HepG2 (cell line): Measurements from ENCODE around the gene GJB1. TPM values are rescaled to one million over a fixed set of nuclear protein-coding genes. Genes with fewer than 3 reads are reported as not detected.

Source experiments
- ATAC-seq: fragments of 200-7000 bp; cut with Tn5 transposase; 3 replicates; pipeline ENCODE4 v1.9.1; 2020; ENCODE audit warnings: mild to moderate bottlenecking, moderate library complexity
- BruUV-seq: library from RNA; stranded (reverse); fragments of 400-500 nt; replicated peaks from 2 replicates; lab custom pipeline; 2021; lab: Mats Ljungman, UMichigan
- CTCF ChIA-PET: fragments of 300-600 bp; formaldehyde crosslinking; extraction: SDS; loops from one replicate; lab custom pipeline; 2021; ENCODE audit warnings: low total read pairs, inconsistent platforms, low intra/inter-chr PET ratio; lab: Yijun Ruan, JAX
- POLR2A ChIA-PET: fragments of 350-600 bp; sonication (Branson Sonifier 250); formaldehyde crosslinking; loops from one replicate; lab custom pipeline; 2020; ENCODE audit warnings: antibody characterized with exemption, inconsistent platforms; lab: Yijun Ruan, JAX
- DNase-seq: peaks from one replicate; pipeline ENCODE4 v3.0.0-alpha.2; 2015; ENCODE audit warnings: low spot score
- FAIRE-seq: peaks from 3 replicates; lab custom pipeline; 2011; peaks lifted over from hg19 to GRCh38; lab: Jason Lieb, UNC
- H2AFZ ChIP-seq: one replicate; pipeline ENCODE4 v1.6.1; 2011; ENCODE audit warnings: low read length, inconsistent platforms
- H3K27ac ChIP-seq: fragments of 300-600 bp; 3 replicates; pipeline ENCODE4 v1.8.0; 2011; ENCODE audit warnings: mixed run types, mild to moderate bottlenecking, mixed read lengths, low read length, inconsistent platforms; ENCODE audit not compliant: insufficient read depth; ENCODE audit errors: extremely low read length
- H3K27me3 ChIP-seq, 2 experiments: fragments of 200-600 bp in 1 of 2; 2 replicates in 1 of 2; 3 replicates in 1 of 2; pipeline versions ENCODE4 v1.6.0 to v1.8.0; 2011; ENCODE audit warnings: low read length in 2 of 2, mild to moderate bottlenecking in 2 of 2, moderate library complexity in 2 of 2, inconsistent platforms in 1 of 2; ENCODE audit not compliant: insufficient read depth in 2 of 2, control insufficient read depth in 1 of 2
- H3K36me3 ChIP-seq, 2 experiments: fragments of 200-600 bp in 1 of 2; replicated peaks in 1 of 2; 2 replicates in 1 of 2; 3 replicates in 1 of 2; pipeline versions ENCODE4 v1.5.1 to v1.8.0; 2011; ENCODE audit warnings: low read length in 2 of 2, inconsistent platforms in 1 of 2; ENCODE audit not compliant: insufficient read depth in 2 of 2, control insufficient read depth in 1 of 2
- H3K4me1 ChIP-seq: 2 replicates; pipeline ENCODE4 v1.5.1; 2012; ENCODE audit warnings: low read length, inconsistent platforms; ENCODE audit not compliant: insufficient read depth
- H3K4me2 ChIP-seq: 2 replicates; pipeline ENCODE4 v1.6.0; 2011; ENCODE audit warnings: low read depth, low read length, inconsistent platforms
- H3K4me3 ChIP-seq, 3 experiments: fragments of 200-600 bp in 1 of 3; sonication (generic), shearing (Covaris generic) in 1 of 3; replicated peaks in 1 of 3; 2 replicates each; pipeline ENCODE4 v1.5.1; 2011 to 2016; ENCODE audit warnings: low read length in 3 of 3, inconsistent platforms in 2 of 3, low read depth in 2 of 3, mild to moderate bottlenecking in 2 of 3, control low read depth in 1 of 3, mixed read lengths in 1 of 3; ENCODE audit not compliant: insufficient read depth in 1 of 3
- H3K79me2 ChIP-seq: one replicate; pipeline ENCODE4 v1.6.1; 2011; ENCODE audit warnings: low read length, inconsistent platforms; ENCODE audit not compliant: insufficient read depth
- H3K9ac ChIP-seq: 2 replicates; pipeline ENCODE4 v1.6.0; 2011; ENCODE audit warnings: mild to moderate bottlenecking, low read depth, low read length, inconsistent platforms; ENCODE audit not compliant: insufficient read depth
- H3K9me3 ChIP-seq: 2 replicates; pipeline ENCODE4 v1.5.1; 2012; ENCODE audit warnings: mild to moderate bottlenecking, low read length
- H4K20me1 ChIP-seq: 2 replicates; pipeline ENCODE4 v1.6.0; 2011; ENCODE audit warnings: inconsistent platforms, mild to moderate bottlenecking, low read length, moderate library complexity; ENCODE audit not compliant: insufficient read depth
- BRCA1 ChIP-seq: sonication (generic); formaldehyde crosslinking; IDR thresholded peaks from 2 replicates; pipeline ENCODE4 v1.4.0; 2020; ENCODE audit warnings: missing genetic modification reagents
- GRHL1 ChIP-seq: sonication (generic); formaldehyde crosslinking; conservative IDR thresholded peaks from 2 replicates; pipeline ENCODE4 v1.8.0; 2022; ENCODE audit warnings: missing genetic modification reagents
- RBM39 ChIP-seq: fragments of 200-400 bp; formaldehyde crosslinking; IDR thresholded peaks from one replicate; pipeline ENCODE4 v1.6.1; 2018; ENCODE audit warnings: antibody characterized with exemption, mild to moderate bottlenecking, low read depth, low read length; ENCODE audit not compliant: poor library complexity, severe bottlenecking
- SRSF1 ChIP-seq: fragments of 200-400 bp; formaldehyde crosslinking; optimal IDR thresholded peaks from 2 replicates; pipeline ENCODE3; 2017; ENCODE audit warnings: mild to moderate bottlenecking, low read depth, low read length, moderate library complexity
- TBL1XR1 ChIP-seq: fragments of 150-350 bp; IDR thresholded peaks from 2 replicates; pipeline ENCODE4 v1.6.1; 2014; ENCODE audit warnings: borderline replicate concordance, low read length; ENCODE audit not compliant: partially characterized antibody
- ZC3H13 ChIP-seq: sonication (generic); formaldehyde crosslinking; IDR thresholded peaks from 2 replicates; pipeline ENCODE4 v1.8.1; 2023; ENCODE audit warnings: mild to moderate bottlenecking, missing genetic modification reagents, moderate library complexity
- ZSCAN30 ChIP-seq: sonication (generic); formaldehyde crosslinking; IDR thresholded peaks from 2 replicates; pipeline ENCODE4 v1.5.0; 2020; ENCODE audit warnings: mild to moderate bottlenecking, missing genetic modification reagents
- WGBS: methylation state at CpG from one replicate; pipeline ENCODE4 v1.1.6; 2017; ENCODE audit warnings: low lambda C conversion rate; 5-methylcytosine and 5-hydroxymethylcytosine counted together
- in situ Hi-C: cut with HindIII; loops from 2 replicates; pipeline ENCODE4 v1.10.0; 2017; ENCODE audit warnings: low pct_unique_long_range_greater_than_20kb; ENCODE audit not compliant: extremely low pct_ligation_motif_present
- intact Hi-C: fragments of 100-400 bp; cut with micrococcal nuclease; formaldehyde crosslinking; loops from one replicate; pipeline ENCODE4 v1.10.0; 2022; ENCODE audit not compliant: unreplicated experiment
- polyA plus RNA-seq, 8 experiments: library from polyadenylated mRNA; depleted of rRNA in 3 of 8; stranded (reverse) in 7 of 8; unstranded in 1 of 8; fragments of >200 nt; fragmentation: Illumina TruSeq in 4 of 8; extraction: Trizol in 4 of 8; gene quantifications; 2 replicates each; pipeline versions ENCODE4 v1.2.1 to v1.2.3, GENCODE V29; 2011 to 2016; ENCODE audit warnings: low read depth in 4 of 8, missing spikeins in 1 of 8, mixed read lengths in 1 of 8; ENCODE audit not compliant: insufficient read depth in 1 of 8
- total RNA-seq, 5 experiments: library from RNA; depleted of rRNA; stranded (reverse); fragments of >200 nt; fragmentation: Illumina TruSeq; extraction: Trizol; gene quantifications; 2 replicates each; pipeline ENCODE4 v1.2.3, GENCODE V29; 2016; ENCODE audit warnings: low read depth in 1 of 5
- TF ChIP-seq, protein P1 (sequence below): sonication (generic); formaldehyde crosslinking; IDR thresholded peaks from 2 replicates; pipeline ENCODE4 v1.5.0; 2020; ENCODE audit warnings: missing genetic modification reagents
- TF ChIP-seq, protein P2 (sequence below): sonication (generic); formaldehyde crosslinking; conservative IDR thresholded peaks from 2 replicates; pipeline ENCODE4 v1.4.0; 2020; ENCODE audit warnings: missing genetic modification reagents
- TF ChIP-seq, protein P3 (sequence below): sonication (generic); formaldehyde crosslinking; IDR thresholded peaks from 2 replicates; pipeline ENCODE4 v1.4.0; 2020; ENCODE audit warnings: mild to moderate bottlenecking, missing genetic modification reagents, borderline replicate concordance

Gene GJB1
- total and polyA plus RNA-seq, 2 of the 13 experiments (the other 11 are each of a cell fraction or from before 2014, with no cell fraction given) = 111 to 161 TPM

DNA sequence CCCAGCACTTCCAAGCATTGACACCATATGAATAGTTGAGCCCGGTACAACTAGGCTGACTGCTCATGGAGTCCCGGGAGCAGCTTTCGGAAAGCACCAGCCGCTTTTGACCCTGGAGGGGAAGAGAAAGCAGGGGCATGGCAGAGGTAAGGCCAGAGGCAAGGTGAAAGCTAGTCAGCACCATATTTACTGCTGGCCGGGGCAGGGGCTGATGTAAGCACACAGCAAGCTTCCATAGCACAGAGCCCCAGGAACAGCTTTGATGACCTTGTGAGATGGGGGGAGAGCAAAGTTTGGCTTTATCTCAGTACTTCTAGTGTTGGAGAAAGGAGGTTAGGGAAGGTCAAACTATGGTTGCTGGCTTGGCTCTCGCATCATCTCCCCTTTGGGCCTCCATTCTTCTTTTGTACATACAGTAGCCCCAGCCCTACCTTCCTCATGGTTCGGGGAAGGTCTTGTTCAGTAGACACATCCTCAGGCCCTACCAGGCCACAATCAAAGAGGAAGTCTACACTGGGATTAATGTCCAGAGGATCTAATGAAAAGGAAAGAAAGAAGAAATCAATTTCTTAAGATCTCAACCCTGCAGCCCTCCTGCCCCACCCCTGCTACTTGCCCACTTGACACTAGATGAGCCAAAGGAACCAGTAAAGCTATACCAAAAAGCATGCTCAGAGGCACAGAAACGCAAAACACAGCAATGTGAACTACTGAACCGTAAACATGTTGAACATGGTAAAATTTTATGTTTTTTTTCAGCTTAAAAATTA lies 21.5 kb downstream of the GJB1 start:
- no TSS peak for BruUV-seq
- Histone ChIP-seq H3K9ac (no peak overlapping the region), H3K36me3 (peaks cover 13 to 51% of the 10 kb centered on the region in 2 experiments), H2AFZ (no peak overlapping the region), H4K20me1 (no peaks in the 10 kb centered on the region), H3K4me1 (no peaks in the 10 kb centered on the region), H3K4me3 (no peak overlapping the region), H3K9me3 (no peaks in the 10 kb centered on the region), H3K27me3 (no peaks in the 10 kb centered on the region), H3K27ac (no peak overlapping the region), H3K4me2 (no peak overlapping the region), H3K79me2 (no peaks in the 10 kb centered on the region)
- CTCF ChIA-PET = no interaction called here
- ATAC-seq (no peak), FAIRE-seq (no peak), DNase-seq (no peak)
- TF ChIP-seq, protein P1, sequence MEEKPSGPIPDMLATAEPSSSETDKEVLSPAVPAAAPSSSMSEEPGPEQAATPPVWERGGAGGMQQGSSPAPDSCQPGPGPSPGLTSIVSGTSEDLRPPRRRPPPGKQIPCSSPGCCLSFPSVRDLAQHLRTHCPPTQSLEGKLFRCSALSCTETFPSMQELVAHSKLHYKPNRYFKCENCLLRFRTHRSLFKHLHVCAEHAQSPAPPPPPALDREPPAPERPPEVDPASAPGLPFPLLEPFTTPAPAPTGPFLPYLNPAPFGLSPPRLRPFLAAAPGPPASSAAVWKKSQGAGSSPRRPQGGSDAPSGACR = no peak
- TF ChIP-seq ZC3H13 = no peak
- TF ChIP-seq, protein P2, sequence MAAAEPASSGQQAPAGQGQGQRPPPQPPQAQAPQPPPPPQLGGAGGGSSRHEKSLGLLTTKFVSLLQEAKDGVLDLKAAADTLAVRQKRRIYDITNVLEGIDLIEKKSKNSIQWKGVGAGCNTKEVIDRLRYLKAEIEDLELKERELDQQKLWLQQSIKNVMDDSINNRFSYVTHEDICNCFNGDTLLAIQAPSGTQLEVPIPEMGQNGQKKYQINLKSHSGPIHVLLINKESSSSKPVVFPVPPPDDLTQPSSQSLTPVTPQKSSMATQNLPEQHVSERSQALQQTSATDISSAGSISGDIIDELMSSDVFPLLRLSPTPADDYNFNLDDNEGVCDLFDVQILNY (CRISPR knock-in tag) = no peak
- TF ChIP-seq RBM39 = no peak
- no peak for TF ChIP-seq GRHL1 (CRISPR knock-in tag)
- no peak for TF ChIP-seq TBL1XR1
- TF ChIP-seq, protein P3, sequence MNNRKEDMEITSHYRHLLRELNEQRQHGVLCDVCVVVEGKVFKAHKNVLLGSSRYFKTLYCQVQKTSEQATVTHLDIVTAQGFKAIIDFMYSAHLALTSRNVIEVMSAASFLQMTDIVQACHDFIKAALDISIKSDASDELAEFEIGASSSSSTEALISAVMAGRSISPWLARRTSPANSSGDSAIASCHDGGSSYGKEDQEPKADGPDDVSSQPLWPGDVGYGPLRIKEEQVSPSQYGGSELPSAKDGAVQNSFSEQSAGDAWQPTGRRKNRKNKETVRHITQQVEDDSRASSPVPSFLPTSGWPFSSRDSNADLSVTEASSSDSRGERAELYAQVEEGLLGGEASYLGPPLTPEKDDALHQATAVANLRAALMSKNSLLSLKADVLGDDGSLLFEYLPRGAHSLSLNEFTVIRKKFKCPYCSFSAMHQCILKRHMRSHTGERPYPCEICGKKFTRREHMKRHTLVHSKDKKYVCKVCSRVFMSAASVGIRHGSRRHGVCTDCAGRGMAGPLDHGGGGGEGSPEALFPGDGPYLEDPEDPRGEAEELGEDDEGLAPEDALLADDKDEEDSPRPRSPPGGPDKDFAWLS = no peak
- TF ChIP-seq SRSF1 = no peak
- no peak for TF ChIP-seq ZSCAN30 (CRISPR knock-in tag)
- TF ChIP-seq BRCA1 (CRISPR knock-in tag) = no peak
- POLR2A ChIA-PET = interaction anchor here (1.1 to 1.8 kb wide), 3 partner anchors 9 to 17 kb away, joined by 3 to 5 read pairs (median 4); partner anchors contain the start of gene ZMYM3
- in situ Hi-C loops = no loop called here
- WGBS = 91% methylated on average over 6 of the region's 9 CpGs
- intact Hi-C loops = no loop called here
